CD4-positive, alpha-beta T cell treated with Interleukin-6 for 4 hours (primary cell): ENCODE measurements around the gene MYT1.
"Not testable (repeated sequence)": the region's sequence is repeated elsewhere in the genome, so short reads cannot be mapped to it uniquely, and the experiment has no call there.

Source experiments
- DNase-seq: peaks from one replicate; pipeline ENCODE4 v3.0.0-alpha.2; 2020; ENCODE audit warnings: mixed read lengths

Gene MYT1

GRCh38 chr20:64164123-64164836 is at the start of gene MYT1:
MYT1 (plus strand) TSS chr20:64164452; CDS start chr20:64198862, 34,410 bp downstream.
- no peak for DNase-seq

- DNase-seq, result no peak
These were observed 48.9 kb upstream of the MYT1 start for GRCh38 chr20:64115171-64115911.

- DNase-seq, result no peak
These were observed 48.2 kb upstream of the MYT1 start for GRCh38 chr20:64116016-64116415.

- DNase-seq, result no peak
These were observed 47.5 kb upstream of the MYT1 start for GRCh38 chr20:64116541-64117431.

- DNase-seq, result not testable (repeated sequence)
These were observed 46.8 kb upstream of the MYT1 start for GRCh38 chr20:64117432-64117777.

- no peak for DNase-seq
These were observed 45.0 kb upstream of the MYT1 start for GRCh38 chr20:64119301-64119680.

- no peak for DNase-seq
These were observed 44.4 kb upstream of the MYT1 start for GRCh38 chr20:64119681-64120341.

GRCh38 chr20:64121586-64121985 is 42.7 kb upstream of the MYT1 start:
- DNase-seq, result no peak

GRCh38 chr20:64122927-64123326 is 41.3 kb upstream of the MYT1 start:
- not testable (repeated sequence) for DNase-seq

GRCh38 chr20:64123517-64123916 is 40.7 kb upstream of the MYT1 start:
- not testable (repeated sequence) for DNase-seq

GRCh38 chr20:64129146-64129782 is 35.0 kb upstream of the MYT1 start:
- DNase-seq, result no peak

GRCh38 chr20:64130271-64130670 is 34.0 kb upstream of the MYT1 start:
- no peak for DNase-seq

- no peak for DNase-seq
These were observed 33.4 kb upstream of the MYT1 start for GRCh38 chr20:64130876-64131275.

- peak; percentile 5 for DNase-seq
These were observed 32.8 kb upstream of the MYT1 start for GRCh38 chr20:64131406-64131805.

- DNase-seq, result no peak
These were observed 30.3 kb upstream of the MYT1 start for GRCh38 chr20:64133951-64134407.

- DNase-seq, result not testable (repeated sequence)
These were observed 29.5 kb upstream of the MYT1 start for GRCh38 chr20:64134744-64135143.

- DNase-seq, result no peak
These were observed 28.1 kb upstream of the MYT1 start for GRCh38 chr20:64136004-64136710.

- DNase-seq, result no peak
These were observed 26.6 kb upstream of the MYT1 start for GRCh38 chr20:64137598-64138031.

- no peak for DNase-seq
These were observed 25.9 kb upstream of the MYT1 start for GRCh38 chr20:64138276-64138815.

- DNase-seq, result no peak
These were observed 24.8 kb upstream of the MYT1 start for GRCh38 chr20:64139199-64140060.
